WTC11 (cell line): ENCODE results near the gene PRLR. TPM values are rescaled to one million over a fixed set of nuclear protein-coding genes. Genes with fewer than 3 reads are reported as not detected.

Source experiments
- ATAC-seq: fragments of 200-7000 bp; cut with Tn5 transposase; 2 replicates; pipeline ENCODE4 v1.10.0; 2021; ENCODE audit warnings: mild to moderate bottlenecking, moderate library complexity
- CTCF ChIA-PET: fragments of 300-600 bp; sonication (Branson Sonifier 250); formaldehyde crosslinking; loops from one replicate; lab custom pipeline; 2021; ENCODE audit warnings: antibody characterized with exemption; lab: Charles Lee
- POLR2A ChIA-PET: fragments of 350-600 bp; sonication (Branson Sonifier 250); formaldehyde crosslinking; loops from one replicate; lab custom pipeline; 2021; ENCODE audit warnings: antibody characterized with exemption; lab: Charles Lee
- DNase-seq: peaks from one replicate; pipeline ENCODE4 v3.0.0; 2021; ENCODE audit warnings: low spot score
- H3K27ac Mint-ChIP-seq: 2 replicates; pipeline ENCODE4 v1.8.0; 2021; ENCODE audit warnings: mixed read lengths
- H3K27me3 Mint-ChIP-seq: 2 replicates; pipeline ENCODE4 v1.8.0; 2021; ENCODE audit warnings: low read depth, mild to moderate bottlenecking, moderate library complexity, mixed read lengths
- H3K36me3 Mint-ChIP-seq: 2 replicates; pipeline ENCODE4 v1.8.0; 2021; ENCODE audit warnings: mixed read lengths
- H3K4me1 Mint-ChIP-seq: 2 replicates; pipeline ENCODE4 v1.8.0; 2022; ENCODE audit warnings: mixed read lengths
- H3K4me3 Mint-ChIP-seq: 2 replicates; pipeline ENCODE4 v1.8.0; 2021; ENCODE audit warnings: mild to moderate bottlenecking, moderate library complexity, mixed read lengths
- H3K9me3 Mint-ChIP-seq: 2 replicates; pipeline ENCODE4 v1.8.0; 2021; ENCODE audit warnings: mixed read lengths
- ATF6 ChIP-seq: sonication (generic); formaldehyde crosslinking; IDR thresholded peaks from 2 replicates; pipeline ENCODE4 v1.8.1; 2023; ENCODE audit warnings: mild to moderate bottlenecking, missing genetic modification reagents
- ETV6 ChIP-seq: sonication (generic); formaldehyde crosslinking; IDR thresholded peaks from 2 replicates; pipeline ENCODE4 v1.8.1; 2022; ENCODE audit warnings: mild to moderate bottlenecking, missing genetic modification reagents
- HMGA2 ChIP-seq: fragments of 250-450 bp; sonication (Bioruptor Pico); IDR thresholded peaks from 2 replicates; pipeline ENCODE4 v1.4.0; 2021; ENCODE audit warnings: mild to moderate bottlenecking, moderate library complexity
- KAT7 ChIP-seq: sonication (generic); formaldehyde crosslinking; IDR thresholded peaks from 2 replicates; pipeline ENCODE4 v1.8.1; 2023; ENCODE audit warnings: missing genetic modification reagents, mild to moderate bottlenecking, borderline replicate concordance
- NFATC4 ChIP-seq: fragments of 250-450 bp; sonication (Bioruptor Pico); IDR thresholded peaks from 2 replicates; pipeline ENCODE4 v1.9.0; 2021; ENCODE audit warnings: mild to moderate bottlenecking
- NFE2L1 ChIP-seq: sonication (generic); formaldehyde crosslinking; IDR thresholded peaks from 2 replicates; pipeline ENCODE4 v1.8.1; 2023; ENCODE audit warnings: missing genetic modification reagents
- SMAD3 ChIP-seq: sonication (generic); formaldehyde crosslinking; IDR thresholded peaks from 2 replicates; pipeline ENCODE4 v1.8.0; 2022; ENCODE audit warnings: missing genetic modification reagents, mild to moderate bottlenecking, borderline replicate concordance
- TEAD4 ChIP-seq: sonication (generic); formaldehyde crosslinking; IDR thresholded peaks from 2 replicates; pipeline ENCODE4 v1.8.0; 2022; ENCODE audit warnings: mild to moderate bottlenecking, missing genetic modification reagents
- TP53 ChIP-seq: sonication (generic); formaldehyde crosslinking; IDR thresholded peaks from 2 replicates; pipeline ENCODE4 v1.8.1; 2023; ENCODE audit warnings: mild to moderate bottlenecking, missing genetic modification reagents
- ZNF219 ChIP-seq: sonication (generic); formaldehyde crosslinking; IDR thresholded peaks from 2 replicates; pipeline ENCODE4 v1.8.0; 2023; ENCODE audit warnings: missing genetic modification reagents, mild to moderate bottlenecking, borderline replicate concordance
- ZNF263 ChIP-seq: sonication (generic); formaldehyde crosslinking; IDR thresholded peaks from 2 replicates; pipeline ENCODE4 v1.8.1; 2022; ENCODE audit warnings: low read depth, mild to moderate bottlenecking, moderate library complexity, missing genetic modification reagents
- ZNF317 ChIP-seq: sonication (generic); formaldehyde crosslinking; IDR thresholded peaks from 2 replicates; pipeline ENCODE4 v1.8.1; 2023; ENCODE audit warnings: low read depth, mild to moderate bottlenecking, moderate library complexity, missing genetic modification reagents, borderline replicate concordance
- total RNA-seq: library from RNA; stranded (reverse); gene quantifications from 3 replicates; pipeline ENCODE4 v1.2.3, GENCODE V29; 2021
- TF ChIP-seq, protein P1 (sequence below): sonication (generic); formaldehyde crosslinking; IDR thresholded peaks from 2 replicates; pipeline ENCODE4 v1.8.1; 2023; ENCODE audit warnings: mild to moderate bottlenecking, moderate library complexity, missing genetic modification reagents
- TF ChIP-seq, protein P2 (sequence below): sonication (generic); formaldehyde crosslinking; IDR thresholded peaks from 2 replicates; pipeline ENCODE4 v1.8.0; 2023; ENCODE audit warnings: missing genetic modification reagents
- TF ChIP-seq, protein P3 (sequence below): sonication (generic); formaldehyde crosslinking; IDR thresholded peaks from 2 replicates; pipeline ENCODE4 v1.8.1; 2022; ENCODE audit warnings: mild to moderate bottlenecking, moderate library complexity, missing genetic modification reagents
- TF ChIP-seq, protein P4 (sequence below): sonication (generic); formaldehyde crosslinking; IDR thresholded peaks from 2 replicates; pipeline ENCODE4 v1.8.1; 2023; ENCODE audit warnings: mild to moderate bottlenecking, missing genetic modification reagents
- TF ChIP-seq, protein P5 (sequence below): fragments of 250-450 bp; sonication (Bioruptor Pico); IDR thresholded peaks from 2 replicates; pipeline ENCODE4 v2.1.2; 2022; ENCODE audit warnings: mild to moderate bottlenecking, moderate library complexity
- TF ChIP-seq, protein P6 (sequence below): sonication (generic); formaldehyde crosslinking; IDR thresholded peaks from 2 replicates; pipeline ENCODE4 v1.8.1; 2022; ENCODE audit warnings: missing genetic modification reagents, borderline replicate concordance

Gene PRLR
- total RNA-seq, 1 experiment from 2014 or later: 3.2 TPM

DNA sequence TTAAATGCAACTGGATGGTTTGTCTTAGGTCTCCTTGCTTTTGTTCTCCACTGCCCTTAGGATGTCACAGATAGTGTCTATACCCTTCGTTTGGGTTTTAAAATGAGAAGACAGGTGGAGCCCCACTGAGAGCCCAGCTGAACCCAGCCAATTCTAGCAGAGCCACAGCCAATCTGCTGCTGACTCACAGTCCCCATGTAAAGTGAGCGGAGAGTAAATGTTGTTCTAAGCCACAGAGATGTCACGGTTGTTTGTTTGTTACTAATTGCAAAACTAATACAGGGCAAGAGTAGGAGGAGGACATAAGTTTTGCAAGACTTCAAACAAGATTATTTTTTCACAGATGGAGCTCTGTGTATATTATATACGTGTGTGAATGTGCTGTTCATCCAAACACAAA lies 132.1 kb downstream of the PRLR start:
- Mint-ChIP-seq H3K4me1 (no peaks in the 10 kb centered on the region), H3K27me3 (no peaks in the 10 kb centered on the region), H3K36me3 (no peaks in the 10 kb centered on the region), H3K27ac (no peak overlapping the region), H3K4me3 (no peak overlapping the region), H3K9me3 (no peaks in the 10 kb centered on the region)
- ChIA-PET POLR2A (no interaction called here), CTCF (interaction anchor here (1.4 kb wide), 1 partner anchor 501 kb away, joined by 5 read pairs; no protein-coding TSS in a partner anchor)
- TF ChIP-seq TEAD4 (CRISPR knock-in tag) (no peak), NFATC4 (CRISPR knock-in tag) (no peak)
- TF ChIP-seq, protein P1, sequence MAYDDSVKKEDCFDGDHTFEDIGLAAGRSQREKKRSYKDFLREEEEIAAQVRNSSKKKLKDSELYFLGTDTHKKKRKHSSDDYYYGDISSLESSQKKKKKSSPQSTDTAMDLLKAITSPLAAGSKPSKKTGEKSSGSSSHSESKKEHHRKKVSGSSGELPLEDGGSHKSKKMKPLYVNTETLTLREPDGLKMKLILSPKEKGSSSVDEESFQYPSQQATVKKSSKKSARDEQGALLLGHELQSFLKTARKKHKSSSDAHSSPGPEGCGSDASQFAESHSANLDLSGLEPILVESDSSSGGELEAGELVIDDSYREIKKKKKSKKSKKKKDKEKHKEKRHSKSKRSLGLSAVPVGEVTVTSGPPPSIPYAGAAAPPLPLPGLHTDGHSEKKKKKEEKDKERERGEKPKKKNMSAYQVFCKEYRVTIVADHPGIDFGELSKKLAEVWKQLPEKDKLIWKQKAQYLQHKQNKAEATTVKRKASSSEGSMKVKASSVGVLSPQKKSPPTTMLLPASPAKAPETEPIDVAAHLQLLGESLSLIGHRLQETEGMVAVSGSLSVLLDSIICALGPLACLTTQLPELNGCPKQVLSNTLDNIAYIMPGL (CRISPR knock-in tag): no peak
- TF ChIP-seq, protein P2, sequence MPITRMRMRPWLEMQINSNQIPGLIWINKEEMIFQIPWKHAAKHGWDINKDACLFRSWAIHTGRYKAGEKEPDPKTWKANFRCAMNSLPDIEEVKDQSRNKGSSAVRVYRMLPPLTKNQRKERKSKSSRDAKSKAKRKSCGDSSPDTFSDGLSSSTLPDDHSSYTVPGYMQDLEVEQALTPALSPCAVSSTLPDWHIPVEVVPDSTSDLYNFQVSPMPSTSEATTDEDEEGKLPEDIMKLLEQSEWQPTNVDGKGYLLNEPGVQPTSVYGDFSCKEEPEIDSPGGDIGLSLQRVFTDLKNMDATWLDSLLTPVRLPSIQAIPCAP (CRISPR knock-in tag): no peak
- DNase-seq (no peak), ATAC-seq (no peak)

DNA sequence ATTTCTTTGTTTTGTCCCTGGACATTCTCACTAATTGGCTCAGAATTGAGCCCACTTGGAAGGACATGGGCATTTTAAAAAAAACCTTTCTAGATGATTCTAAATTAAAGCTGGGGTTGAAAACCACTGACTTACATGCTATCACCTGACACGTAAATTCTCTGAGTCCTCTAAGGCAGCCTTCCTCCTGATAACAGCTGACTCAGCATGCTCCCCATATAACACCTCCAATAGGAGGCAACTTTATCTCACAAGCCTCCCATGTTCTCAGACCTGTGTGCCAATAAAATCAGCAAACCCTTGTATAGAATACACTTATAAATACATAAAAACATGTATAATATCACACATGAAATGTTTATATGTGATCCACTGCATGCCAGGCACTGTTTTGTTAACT lies 133.4 kb downstream of the PRLR start:
- Mint-ChIP-seq H3K4me3 (no peak overlapping the region), H3K36me3 (no peaks in the 10 kb centered on the region), H3K27me3 (no peaks in the 10 kb centered on the region), H3K9me3 (no peaks in the 10 kb centered on the region), H3K27ac (no peak overlapping the region), H3K4me1 (peaks cover 10% of the 10 kb centered on the region)
- CTCF ChIA-PET: interaction anchor here (1.4 kb wide), 1 partner anchor 502 kb away, joined by 5 read pairs; no protein-coding TSS in a partner anchor
- TF ChIP-seq NFATC4 (CRISPR knock-in tag) (no peak), TP53 (CRISPR knock-in tag) (no peak), ZNF219 (no peak), HMGA2 (CRISPR knock-in tag) (no peak)
- TF ChIP-seq, protein P3, sequence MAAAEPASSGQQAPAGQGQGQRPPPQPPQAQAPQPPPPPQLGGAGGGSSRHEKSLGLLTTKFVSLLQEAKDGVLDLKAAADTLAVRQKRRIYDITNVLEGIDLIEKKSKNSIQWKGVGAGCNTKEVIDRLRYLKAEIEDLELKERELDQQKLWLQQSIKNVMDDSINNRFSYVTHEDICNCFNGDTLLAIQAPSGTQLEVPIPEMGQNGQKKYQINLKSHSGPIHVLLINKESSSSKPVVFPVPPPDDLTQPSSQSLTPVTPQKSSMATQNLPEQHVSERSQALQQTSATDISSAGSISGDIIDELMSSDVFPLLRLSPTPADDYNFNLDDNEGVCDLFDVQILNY (CRISPR knock-in tag): no peak
- TF ChIP-seq, protein P4, sequence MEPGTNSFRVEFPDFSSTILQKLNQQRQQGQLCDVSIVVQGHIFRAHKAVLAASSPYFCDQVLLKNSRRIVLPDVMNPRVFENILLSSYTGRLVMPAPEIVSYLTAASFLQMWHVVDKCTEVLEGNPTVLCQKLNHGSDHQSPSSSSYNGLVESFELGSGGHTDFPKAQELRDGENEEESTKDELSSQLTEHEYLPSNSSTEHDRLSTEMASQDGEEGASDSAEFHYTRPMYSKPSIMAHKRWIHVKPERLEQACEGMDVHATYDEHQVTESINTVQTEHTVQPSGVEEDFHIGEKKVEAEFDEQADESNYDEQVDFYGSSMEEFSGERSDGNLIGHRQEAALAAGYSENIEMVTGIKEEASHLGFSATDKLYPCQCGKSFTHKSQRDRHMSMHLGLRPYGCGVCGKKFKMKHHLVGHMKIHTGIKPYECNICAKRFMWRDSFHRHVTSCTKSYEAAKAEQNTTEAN: no peak
- TF ChIP-seq, protein P5, sequence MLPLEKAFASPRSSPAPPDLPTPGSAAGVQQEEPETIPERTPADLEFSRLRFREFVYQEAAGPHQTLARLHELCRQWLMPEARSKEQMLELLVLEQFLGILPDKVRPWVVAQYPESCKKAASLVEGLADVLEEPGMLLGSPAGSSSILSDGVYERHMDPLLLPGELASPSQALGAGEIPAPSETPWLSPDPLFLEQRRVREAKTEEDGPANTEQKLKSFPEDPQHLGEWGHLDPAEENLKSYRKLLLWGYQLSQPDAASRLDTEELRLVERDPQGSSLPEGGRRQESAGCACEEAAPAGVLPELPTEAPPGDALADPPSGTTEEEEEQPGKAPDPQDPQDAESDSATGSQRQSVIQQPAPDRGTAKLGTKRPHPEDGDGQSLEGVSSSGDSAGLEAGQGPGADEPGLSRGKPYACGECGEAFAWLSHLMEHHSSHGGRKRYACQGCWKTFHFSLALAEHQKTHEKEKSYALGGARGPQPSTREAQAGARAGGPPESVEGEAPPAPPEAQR (CRISPR knock-in tag): no peak
- TF ChIP-seq, protein P6, sequence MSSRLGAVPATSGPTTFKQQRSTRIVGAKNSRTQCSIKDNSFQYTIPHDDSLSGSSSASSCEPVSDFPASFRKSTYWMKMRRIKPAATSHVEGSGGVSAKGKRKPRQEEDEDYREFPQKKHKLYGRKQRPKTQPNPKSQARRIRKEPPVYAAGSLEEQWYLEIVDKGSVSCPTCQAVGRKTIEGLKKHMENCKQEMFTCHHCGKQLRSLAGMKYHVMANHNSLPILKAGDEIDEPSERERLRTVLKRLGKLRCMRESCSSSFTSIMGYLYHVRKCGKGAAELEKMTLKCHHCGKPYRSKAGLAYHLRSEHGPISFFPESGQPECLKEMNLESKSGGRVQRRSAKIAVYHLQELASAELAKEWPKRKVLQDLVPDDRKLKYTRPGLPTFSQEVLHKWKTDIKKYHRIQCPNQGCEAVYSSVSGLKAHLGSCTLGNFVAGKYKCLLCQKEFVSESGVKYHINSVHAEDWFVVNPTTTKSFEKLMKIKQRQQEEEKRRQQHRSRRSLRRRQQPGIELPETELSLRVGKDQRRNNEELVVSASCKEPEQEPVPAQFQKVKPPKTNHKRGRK (CRISPR knock-in tag): no peak
- DNase-seq (no peak), ATAC-seq (no peak)
- POLR2A ChIA-PET: no interaction called here

GRCh38 chr5:35096216-35096615 lies 134.1 kb downstream of the PRLR start:
- no peaks in the 10 kb centered on the region for H3K27me3 Mint-ChIP-seq
- CTCF ChIA-PET: no interaction called here
- no peak for ATAC-seq
- TF ChIP-seq ATF6 (CRISPR knock-in tag) (no peak), NFE2L1 (CRISPR knock-in tag) (no peak), SMAD3 (CRISPR knock-in tag) (no peak), ETV6 (CRISPR knock-in tag) (no peak), ZNF263 (CRISPR knock-in tag) (no peak), KAT7 (no peak), ZNF317 (CRISPR knock-in tag) (no peak)
- TF ChIP-seq, protein P6 (CRISPR knock-in tag): no peak

More at GRCh38 chr5:35096216-35096615, 134.1 kb downstream of the PRLR start:
- POLR2A ChIA-PET: no interaction called here
- DNase-seq: no peak
- H3K4me3 Mint-ChIP-seq: no peak overlapping the region
- no peaks in the 10 kb centered on the region for H3K36me3 Mint-ChIP-seq
- H3K9me3 Mint-ChIP-seq: no peaks in the 10 kb centered on the region
- H3K4me1 Mint-ChIP-seq: peaks cover 17% of the 10 kb centered on the region
- H3K27ac Mint-ChIP-seq: no peak overlapping the region
